CD4-positive, alpha-beta T cell treated with Interleukin-15 for 1 hour (primary cell): ENCODE results near the gene SORCS2.

ENCODE experiments used
- DNase-seq: peaks from one replicate; pipeline ENCODE4 v3.0.0-alpha.2; 2020

SORCS2 gene

GRCh38 chr4:7361280-7361895 is 169.1 kb downstream of the SORCS2 start:
- no peak for DNase-seq

- DNase-seq = no peak
Measured at GRCh38 chr4:7362341-7362740, 170.0 kb downstream of the SORCS2 start.

- no peak for DNase-seq
Measured at GRCh38 chr4:7362862-7363430, 170.6 kb downstream of the SORCS2 start.

- no peak for DNase-seq
Measured at GRCh38 chr4:7364979-7365378, 172.6 kb downstream of the SORCS2 start.

- no peak for DNase-seq
Measured at GRCh38 chr4:7365462-7366179, 173.3 kb downstream of the SORCS2 start.

GRCh38 chr4:7366180-7366945 is 174.0 kb downstream of the SORCS2 start:
- DNase-seq = no peak

GRCh38 chr4:7366954-7367353 is 174.6 kb downstream of the SORCS2 start:
- DNase-seq = no peak

GRCh38 chr4:7367406-7367805 is 175.1 kb downstream of the SORCS2 start:
- DNase-seq = no peak

- DNase-seq = no peak
Measured at GRCh38 chr4:7367864-7368277, 175.5 kb downstream of the SORCS2 start.

GRCh38 chr4:7368296-7368695 is 176.0 kb downstream of the SORCS2 start:
- DNase-seq = no peak

GRCh38 chr4:7369511-7369910 is 177.2 kb downstream of the SORCS2 start:
- DNase-seq = no peak

GRCh38 chr4:7370038-7370437 is 177.7 kb downstream of the SORCS2 start:
- DNase-seq = no peak

GRCh38 chr4:7371210-7371941 is 179.0 kb downstream of the SORCS2 start:
- no peak for DNase-seq

GRCh38 chr4:7372673-7373072 is 180.3 kb downstream of the SORCS2 start:
- DNase-seq = no peak

- DNase-seq = no peak
Measured at GRCh38 chr4:7374571-7374970, 182.2 kb downstream of the SORCS2 start.

- DNase-seq = no peak
Measured at GRCh38 chr4:7375427-7375826, 183.1 kb downstream of the SORCS2 start.

- DNase-seq = no peak
Measured at GRCh38 chr4:7377223-7377865, 185.0 kb downstream of the SORCS2 start.

GRCh38 chr4:7379186-7379585 is 186.8 kb downstream of the SORCS2 start:
- DNase-seq = no peak

GRCh38 chr4:7379719-7380118 is 187.4 kb downstream of the SORCS2 start:
- no peak for DNase-seq

- no peak for DNase-seq
Measured at GRCh38 chr4:7381221-7381889, 189.0 kb downstream of the SORCS2 start.

GRCh38 chr4:7381890-7382633 is 189.7 kb downstream of the SORCS2 start:
- DNase-seq = no peak
